ENCODE results near the gene TMEM190.

TMEM190 gene

GRCh38 chr19:55424518-55424917 is 47.9 kb downstream of the TMEM190 start:
- no peak for DNase-seq

- no peak for DNase-seq
Measured at GRCh38 chr19:55426042-55426441, 49.4 kb downstream of the TMEM190 start.
